PC-9 (cell line): Measurements from ENCODE around the gene EFTUD2.

Source experiments
- EZH2 ChIP-seq: fragments of 200-600 bp; sonication (generic); IDR thresholded peaks from 2 replicates; pipeline ENCODE4 v1.8.0; 2017; ENCODE audit warnings: antibody characterized with exemption, low read depth
- TF ChIP-seq, protein P1 (sequence below): fragments of 200-600 bp; sonication (generic); conservative IDR thresholded peaks from 2 replicates; pipeline ENCODE4 v1.6.1; 2017; ENCODE audit warnings: mixed run types, antibody characterized with exemption, mild to moderate bottlenecking, moderate library complexity

DNA sequence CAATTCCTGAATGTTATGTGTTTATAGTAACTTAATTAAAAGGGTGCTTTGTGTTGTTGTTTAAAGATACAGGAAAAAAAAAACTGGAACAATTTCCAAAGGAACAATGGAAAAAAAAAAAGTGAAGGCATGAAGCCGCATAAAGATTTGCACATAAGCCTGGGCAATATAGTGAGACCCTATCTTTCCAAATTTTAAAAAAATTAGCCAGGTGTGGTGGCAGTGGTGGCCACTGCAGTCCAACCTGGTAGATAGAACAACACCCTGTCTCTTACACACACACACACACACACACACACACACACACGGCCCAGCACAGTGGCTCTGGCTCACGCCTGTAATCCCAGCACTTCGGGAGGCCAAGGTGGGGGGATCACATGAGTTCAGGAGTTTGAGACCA, 91.1 kb downstream of the EFTUD2 start:
- TF ChIP-seq, protein P1, sequence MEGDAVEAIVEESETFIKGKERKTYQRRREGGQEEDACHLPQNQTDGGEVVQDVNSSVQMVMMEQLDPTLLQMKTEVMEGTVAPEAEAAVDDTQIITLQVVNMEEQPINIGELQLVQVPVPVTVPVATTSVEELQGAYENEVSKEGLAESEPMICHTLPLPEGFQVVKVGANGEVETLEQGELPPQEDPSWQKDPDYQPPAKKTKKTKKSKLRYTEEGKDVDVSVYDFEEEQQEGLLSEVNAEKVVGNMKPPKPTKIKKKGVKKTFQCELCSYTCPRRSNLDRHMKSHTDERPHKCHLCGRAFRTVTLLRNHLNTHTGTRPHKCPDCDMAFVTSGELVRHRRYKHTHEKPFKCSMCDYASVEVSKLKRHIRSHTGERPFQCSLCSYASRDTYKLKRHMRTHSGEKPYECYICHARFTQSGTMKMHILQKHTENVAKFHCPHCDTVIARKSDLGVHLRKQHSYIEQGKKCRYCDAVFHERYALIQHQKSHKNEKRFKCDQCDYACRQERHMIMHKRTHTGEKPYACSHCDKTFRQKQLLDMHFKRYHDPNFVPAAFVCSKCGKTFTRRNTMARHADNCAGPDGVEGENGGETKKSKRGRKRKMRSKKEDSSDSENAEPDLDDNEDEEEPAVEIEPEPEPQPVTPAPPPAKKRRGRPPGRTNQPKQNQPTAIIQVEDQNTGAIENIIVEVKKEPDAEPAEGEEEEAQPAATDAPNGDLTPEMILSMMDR: no peak
- TF ChIP-seq EZH2: no peak
